HG03103 (cell line): ENCODE results near the gene GAK.

ENCODE experiments used
- ATAC-seq: cut with Tn5 transposase; IDR thresholded peaks from one replicate; pipeline ENCODE4 v1.9.1; 2021; ENCODE audit warnings: low read depth; ENCODE audit not compliant: unreplicated experiment

Gene GAK

DNA sequence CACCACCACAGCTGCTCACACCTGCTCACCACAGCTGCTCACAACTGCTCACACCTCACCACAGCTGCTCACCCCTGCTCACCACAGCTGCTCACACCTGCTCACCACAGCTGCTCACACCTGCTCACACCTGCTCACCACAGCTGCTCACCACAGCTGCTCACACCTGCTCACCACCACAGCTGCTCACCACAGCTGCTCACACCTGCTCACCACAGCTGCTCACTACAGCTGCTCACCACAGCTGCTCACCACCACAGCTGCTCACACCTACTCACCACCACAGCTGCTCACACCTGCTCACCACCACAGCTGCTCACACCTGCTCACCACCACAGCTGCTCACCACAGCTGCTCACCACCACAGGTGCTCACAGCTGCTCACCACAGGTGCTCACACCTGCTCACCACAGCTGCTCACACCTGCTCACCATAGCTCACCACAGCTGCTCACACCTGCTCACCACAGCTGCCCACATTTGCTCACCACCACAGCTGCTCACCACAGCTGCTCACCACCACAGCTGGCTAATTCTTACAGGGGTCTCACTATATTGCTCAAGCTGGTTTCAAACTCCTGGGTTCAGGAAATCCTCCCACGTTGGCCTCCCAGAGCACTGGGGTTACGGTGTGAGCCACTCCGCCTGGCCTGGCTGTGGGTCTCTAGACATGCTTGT lies 75.8 kb downstream of the GAK start:
- ATAC-seq = no peak

DNA sequence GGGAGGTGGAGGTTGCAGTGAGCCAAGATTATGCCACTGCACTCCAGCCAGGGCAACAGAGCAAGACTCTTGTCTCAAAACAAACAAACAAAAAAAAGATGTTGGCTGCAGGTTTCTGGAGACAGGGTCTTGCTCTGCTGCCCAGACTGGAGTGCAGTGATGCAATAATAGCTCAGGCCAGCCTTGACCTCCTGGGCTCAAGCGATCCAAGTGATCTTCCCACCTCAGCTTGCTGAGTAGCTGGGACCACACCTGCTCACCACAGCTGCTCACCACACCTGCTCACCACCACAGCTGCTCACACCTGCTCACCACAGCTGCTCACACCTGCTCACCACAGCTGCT lies 76.3 kb downstream of the GAK start:
- ATAC-seq = no peak

GRCh38 chr4:854356-854755 lies 77.8 kb downstream of the GAK start:
- no peak for ATAC-seq

- no peak for ATAC-seq
Observed at GRCh38 chr4:853416-853781, 78.7 kb downstream of the GAK start.

DNA sequence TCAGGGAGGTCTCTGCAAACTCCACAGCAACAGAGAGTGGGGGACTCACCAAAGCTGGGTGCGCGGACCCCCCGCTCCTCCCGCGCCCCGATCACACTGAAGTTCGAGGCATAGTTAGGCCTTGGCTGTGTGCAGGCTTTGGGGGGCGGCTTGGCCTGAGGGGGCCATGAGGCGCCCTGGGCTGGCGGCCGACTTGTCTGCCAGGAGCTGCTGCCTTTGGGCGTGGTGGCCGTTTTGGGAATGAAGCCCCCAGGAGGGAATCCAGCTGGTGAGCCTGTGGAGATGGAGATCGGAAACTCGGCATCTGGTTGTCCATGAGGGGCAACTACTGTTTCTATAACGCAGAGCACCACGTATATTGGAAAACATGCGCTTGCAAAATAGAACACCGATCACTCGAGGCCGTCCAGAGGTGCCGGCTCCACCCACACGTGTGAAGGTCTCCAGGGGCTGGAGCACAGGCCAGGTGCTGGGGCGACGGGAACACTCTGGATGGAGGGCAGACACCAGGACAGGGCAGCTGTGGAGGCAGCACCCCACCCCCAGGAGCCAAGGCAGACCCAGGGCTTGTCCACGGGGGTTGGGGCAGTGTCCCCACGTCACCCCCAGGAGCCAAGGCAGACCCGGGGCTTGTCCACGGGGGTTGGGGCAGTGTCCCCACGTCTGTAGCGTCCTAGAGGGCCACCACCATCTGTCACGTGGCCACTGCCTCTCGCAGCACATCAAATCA lies 80.2 kb downstream of the GAK start:
- ATAC-seq = no peak

- ATAC-seq = no peak
Observed at GRCh38 chr4:850323-850945, 81.7 kb downstream of the GAK start.

DNA sequence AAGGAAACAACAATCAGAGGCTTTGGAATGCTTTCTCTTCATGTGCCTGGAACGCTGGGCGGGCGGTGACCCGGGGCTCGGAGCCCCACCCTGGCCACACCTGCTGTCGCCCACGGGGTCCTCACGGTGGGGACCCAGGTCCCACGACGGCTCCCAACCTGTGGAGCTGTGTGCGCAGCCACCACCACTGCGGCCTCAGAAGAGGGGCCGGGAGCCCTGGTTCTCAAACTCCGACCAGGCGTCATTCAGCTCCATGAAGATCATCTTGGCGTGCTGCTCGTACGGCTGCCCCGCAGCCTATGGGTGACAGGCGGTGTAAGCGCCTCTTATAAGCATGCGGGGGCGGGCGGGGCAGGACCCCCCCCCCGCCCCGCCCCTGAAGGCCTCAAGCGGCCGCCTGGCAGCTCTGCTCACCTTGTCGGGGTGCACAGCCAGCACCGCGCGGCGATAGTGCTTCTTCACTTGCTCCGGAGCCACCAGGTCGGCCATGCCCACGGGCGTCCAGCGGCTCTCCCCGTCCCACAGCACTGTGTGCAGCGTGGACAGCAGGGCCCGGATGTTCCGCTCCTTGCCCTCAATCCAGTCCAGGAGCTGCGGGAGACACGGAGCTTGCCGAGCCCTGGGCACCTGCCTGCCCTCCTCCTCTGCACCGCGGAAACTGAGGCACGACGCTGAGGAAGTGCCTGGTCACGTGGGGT lies 82.5 kb downstream of the GAK start:
- no peak for ATAC-seq

- no peak for ATAC-seq
Observed at GRCh38 chr4:848803-849477, 83.2 kb downstream of the GAK start.

- ATAC-seq = no peak
Observed at GRCh38 chr4:848307-848691, 83.8 kb downstream of the GAK start.

- ATAC-seq = no peak
Observed at GRCh38 chr4:845836-846251, 86.3 kb downstream of the GAK start.

GRCh38 chr4:845233-845835 lies 86.8 kb downstream of the GAK start:
- no peak for ATAC-seq

DNA sequence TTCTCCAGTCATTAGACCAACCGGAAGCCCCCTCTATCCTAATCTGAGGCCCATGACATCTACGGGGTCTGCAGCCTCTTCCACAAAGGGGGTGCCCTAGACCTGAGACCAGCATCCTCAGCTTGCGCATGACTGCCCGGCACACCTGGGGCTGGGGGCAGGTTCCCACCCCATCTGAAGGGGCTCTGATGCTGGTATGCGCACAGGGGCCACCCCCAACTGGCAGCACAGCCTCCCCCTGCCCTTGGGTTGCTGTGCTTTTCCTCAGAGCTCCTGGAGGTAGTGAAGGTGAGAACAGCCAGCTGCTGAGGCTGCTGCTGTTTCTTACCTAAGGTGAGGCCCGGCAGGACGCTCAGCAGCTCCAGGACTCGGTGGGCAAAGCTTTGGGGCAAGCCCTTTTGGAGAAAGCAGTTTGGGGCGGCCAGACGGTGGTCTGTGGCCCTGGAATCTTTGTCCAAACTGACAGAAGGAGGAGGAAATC lies 87.3 kb downstream of the GAK start:
- ATAC-seq = no peak

- ATAC-seq = no peak
Observed at GRCh38 chr4:839675-840443, 92.3 kb downstream of the GAK start.

- no peak for ATAC-seq
Observed at GRCh38 chr4:837772-838171, 94.3 kb downstream of the GAK start.

DNA sequence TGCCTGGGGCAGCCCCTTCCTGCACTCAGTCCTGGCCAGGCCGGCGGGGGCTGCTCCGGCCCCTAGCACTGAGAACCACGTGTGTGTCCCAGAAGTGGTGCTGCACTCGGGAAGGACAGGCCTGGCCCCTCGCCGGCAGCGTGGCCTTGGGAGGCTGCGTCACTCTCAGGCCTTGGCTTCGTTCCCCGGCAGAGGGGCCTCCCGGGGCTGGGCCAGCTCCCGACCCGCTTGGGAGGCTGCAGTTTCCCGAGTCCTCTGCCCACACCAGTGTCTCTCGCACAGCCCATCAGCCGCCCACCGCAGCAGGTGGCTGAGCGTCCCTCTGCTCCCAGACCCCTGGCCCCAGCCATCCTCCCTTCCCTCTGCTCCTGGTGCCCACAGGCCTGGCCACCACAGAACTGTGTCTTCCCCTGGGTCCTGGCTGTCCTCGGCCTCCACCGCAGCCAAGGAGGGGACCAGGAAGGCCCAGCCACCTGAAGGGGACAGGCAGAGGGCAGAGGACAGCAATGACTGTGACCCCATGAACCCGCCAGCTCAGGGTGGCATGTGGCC lies 95.3 kb downstream of the GAK start:
- no peak for ATAC-seq

DNA sequence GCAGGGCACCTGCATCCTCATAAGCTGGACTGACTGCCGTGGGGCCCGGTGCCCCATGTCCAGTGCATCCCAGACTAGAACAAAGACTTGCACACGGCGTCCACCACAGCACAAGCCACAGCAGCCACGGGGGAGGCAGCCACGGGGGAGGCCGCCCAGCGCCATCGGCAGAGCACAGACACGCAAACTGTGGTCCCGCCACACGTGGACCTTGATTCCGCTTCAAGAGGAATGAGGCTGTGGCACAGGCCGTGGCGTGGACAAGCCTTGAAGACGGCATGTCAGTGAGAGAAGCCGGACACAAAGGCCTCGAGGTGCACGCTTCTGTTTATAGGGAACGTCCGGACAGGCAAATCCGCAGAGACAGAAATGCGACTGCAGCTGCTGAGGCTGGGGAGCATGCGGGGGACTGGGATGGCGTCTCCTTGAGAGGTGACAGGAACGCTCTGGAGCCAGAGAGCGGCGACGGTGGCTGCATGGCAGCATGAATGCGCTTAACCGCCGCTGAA lies 96.1 kb downstream of the GAK start:
- no peak for ATAC-seq

- no peak for ATAC-seq
Observed at GRCh38 chr4:835148-836002, 96.7 kb downstream of the GAK start.
